ENCODE measurements around the gene HRK. TPM values are rescaled to one million over a fixed set of nuclear protein-coding genes. Genes with fewer than 3 reads are reported as not detected.
A peak's percentile ranks its signal among the peaks of the same experiment; 100 is the strongest.

HRK gene
- total and polyA plus RNA-seq, 9 of the 15 experiments (the other 6 are each of a cell fraction or from before 2014, with no cell fraction given), result 0.01 to 0.05 (median 0.04) TPM; not detected in 6

- TF ChIP-seq PRDM10 (IDR thresholded peaks at IDR 0.05; ENCODE audit: partially characterized antibody) (peak; percentile 52), ETS1 (conservative IDR thresholded peaks at IDR 0.05; ENCODE audit: control insufficient read depth, low read depth, low read length) (peak; percentile 83), VEZF1 (CRISPR knock-in tag; IDR thresholded peaks at IDR 0.05) (peak; percentile 93), PHF8 (IDR thresholded peaks at IDR 0.05; ENCODE audit: borderline replicate concordance, low read length) (peak; percentile 90; the same call in 1 of the 2 replicates), ZBTB17 (CRISPR knock-in tag; IDR thresholded peaks at IDR 0.05) (peak; percentile 98), ILK (tag; IDR thresholded peaks at IDR 0.05; ENCODE audit: borderline replicate concordance, low read depth) (no peak), U2AF1 (optimal IDR thresholded peaks at IDR 0.05; ENCODE audit: low read depth, low read length) (peak; percentile 84), BMI1 (IDR thresholded peaks at IDR 0.05; ENCODE audit: low read length) (peak; percentile 37; the same call in 1 of the 2 replicates), CHD1 (IDR thresholded peaks at IDR 0.05; ENCODE audit: low read length) (no peak), RFX7 (CRISPR knock-in tag; IDR thresholded peaks at IDR 0.05) (no peak), CEBPG (CRISPR knock-in tag; IDR thresholded peaks at IDR 0.05) (no peak), CEBPG (tag; conservative IDR thresholded peaks at IDR 0.05 in 1 of 2, IDR thresholded peaks at IDR 0.05 in 1 of 2) (no peak), HDAC3 (IDR thresholded peaks at IDR 0.05; ENCODE audit: borderline replicate concordance, partially characterized antibody) (no peak), MNT (conservative IDR thresholded peaks at IDR 0.05) (peak; percentile 59 to 85), E2F1 (CRISPR knock-in tag; IDR thresholded peaks at IDR 0.05) (peak; percentile 70)
These were observed 62.1 kb downstream of the HRK start (continued) for GRCh38 chr12:116818948-116819832.
